Small intestine (tissue), 7 donors: Measurements from ENCODE around the gene C1QTNF9. TPM values are rescaled to one million over a fixed set of nuclear protein-coding genes. Genes with fewer than 3 reads are reported as not detected.

Experiments
- DNase-seq, 2 donors: peaks; one replicate each; pipeline versions ENCODE4 v3.0.0 to v3.0.0-alpha.2; 2013
- FAIRE-seq: peaks from 2 replicates; lab custom pipeline; 2012; peaks lifted over from hg19 to GRCh38; lab: Jason Lieb, UNC
- H3K27ac ChIP-seq, 3 donors: one replicate each; pipeline ENCODE4 v1.5.1; 2013; ENCODE audit warnings: low read length in 2 of 3, mild to moderate bottlenecking in 2 of 3, control low read depth in 1 of 3, inconsistent platforms in 1 of 3, low read depth in 1 of 3, moderate library complexity in 1 of 3
- H3K27me3 ChIP-seq, 3 donors: one replicate each; pipeline ENCODE4 v1.6.1; 2013; ENCODE audit warnings: low read length in 3 of 3, inconsistent platforms in 1 of 3; ENCODE audit not compliant: control insufficient read depth in 3 of 3, insufficient read depth in 3 of 3
- H3K36me3 ChIP-seq, 3 donors: one replicate each; pipeline ENCODE4 v1.6.1; 2013; ENCODE audit warnings: low read length in 3 of 3, inconsistent platforms in 1 of 3, low read depth in 1 of 3, mild to moderate bottlenecking in 1 of 3, moderate library complexity in 1 of 3; ENCODE audit not compliant: control insufficient read depth in 3 of 3, insufficient read depth in 2 of 3
- H3K4me1 ChIP-seq, 3 donors: one replicate each; pipeline ENCODE4 v1.6.1; 2013; ENCODE audit warnings: low read length in 2 of 3, inconsistent platforms in 1 of 3, low read depth in 1 of 3, mild to moderate bottlenecking in 1 of 3, moderate library complexity in 1 of 3; ENCODE audit not compliant: control insufficient read depth in 3 of 3, insufficient read depth in 2 of 3
- H3K4me3 ChIP-seq, 3 donors: one replicate each; pipeline ENCODE4 v1.5.1; 2013; ENCODE audit warnings: low read length in 3 of 3, control low read depth in 1 of 3, inconsistent platforms in 1 of 3, low read depth in 1 of 3, mild to moderate bottlenecking in 1 of 3, moderate library complexity in 1 of 3
- H3K9me3 ChIP-seq, 2 donors: one replicate each; pipeline ENCODE4 v1.6.1; 2013; ENCODE audit warnings: low read depth in 1 of 2, low read length in 1 of 2; ENCODE audit not compliant: control insufficient read depth in 2 of 2, insufficient read depth in 1 of 2
- WGBS, 3 donors: extraction: QIAGEN DNeasy Blood & Tissue Kit; methylation state at CpG; one replicate each; pipeline ENCODE4 v1.1.7; 2013; 5-methylcytosine and 5-hydroxymethylcytosine counted together
- polyA plus RNA-seq, 4 donors: library from polyadenylated mRNA; stranded (reverse) in 3 of 4; unstranded in 1 of 4; fragments of 200-250 nt in 3 of 4; fragments of 120-200 nt in 1 of 4; gene quantifications; one replicate each; pipeline versions ENCODE4 v1.2.1 to v1.2.3, GENCODE V29; 2013
- donor health status: healthy with polysubstance abuse.
- donor health status: control.
- donor health status: control.
- donor health status: Bipolar disorder and iron deficiency.
- donor health status: healthy.

Gene C1QTNF9
- polyA plus RNA-seq, 4 donors: 0.15 to 0.22 TPM; not detected in 2

DNA sequence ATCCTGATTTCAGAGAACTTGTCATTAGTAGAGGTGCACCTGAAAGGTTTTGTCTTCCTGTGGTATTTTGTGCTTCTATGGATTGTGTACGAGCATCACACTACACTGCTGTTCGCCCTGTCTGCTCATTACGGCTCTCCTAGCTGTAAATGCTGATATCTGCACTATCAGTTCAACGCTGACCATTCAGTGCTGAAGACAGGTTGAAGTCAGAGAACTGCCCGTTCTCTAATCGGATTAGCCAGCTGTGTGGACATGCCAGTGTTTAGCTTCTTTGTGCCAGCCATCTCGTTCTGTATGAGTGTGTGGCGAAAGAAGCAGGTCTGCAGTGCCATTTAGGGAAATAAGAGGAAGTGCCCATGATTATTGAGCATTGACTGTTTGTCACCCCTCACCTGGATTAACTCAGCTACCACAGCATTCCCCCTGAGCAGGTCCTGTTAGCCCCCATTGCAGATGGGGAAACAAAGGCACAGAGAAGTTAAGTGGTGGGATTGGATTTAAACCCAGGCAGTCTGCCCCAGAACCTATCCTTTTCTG, 21.6 kb upstream of the C1QTNF9 start:
- Histone ChIP-seq H3K4me3 (no peak overlapping the region), H3K27me3 (no peaks in the 10 kb centered on the region), H3K4me1 (no peaks in the 10 kb centered on the region), H3K36me3 (peaks cover 17 to 63% (median 49%) of the 10 kb centered on the region in 3 donors), H3K27ac (no peak overlapping the region), H3K9me3 (no peaks in the 10 kb centered on the region)
- WGBS, 3 donors: 90 to 91% (median 91%) methylated on average over 8 of the region's 8 CpGs
- FAIRE-seq (no peak), DNase-seq (no peak)

DNA sequence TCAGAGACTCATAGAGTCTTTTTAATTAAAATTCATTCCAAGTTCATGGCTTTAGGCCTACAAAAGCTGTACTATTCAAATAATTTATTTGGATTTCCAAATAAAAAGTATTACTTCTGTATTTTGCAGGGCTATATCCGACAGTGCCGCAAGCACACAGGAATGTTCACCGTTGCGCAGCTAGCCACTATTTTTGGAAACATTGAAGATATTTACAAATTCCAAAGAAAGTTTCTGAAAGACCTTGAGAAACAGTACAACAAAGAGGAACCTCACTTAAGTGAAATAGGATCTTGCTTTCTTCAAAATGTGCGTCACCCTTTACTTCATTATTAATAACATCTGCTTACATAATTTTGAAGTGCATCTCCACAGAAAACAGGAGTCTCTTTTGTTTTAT, 20.5 kb upstream of the C1QTNF9 start:
- Histone ChIP-seq H3K27me3 (no peaks in the 10 kb centered on the region), H3K4me1 (no peaks in the 10 kb centered on the region), H3K27ac (no peak overlapping the region), H3K36me3 (peaks cover 17 to 66% (median 55%) of the 10 kb centered on the region in 3 donors), H3K9me3 (no peaks in the 10 kb centered on the region), H3K4me3 (no peak overlapping the region)
- 89 to 96% (median 90%) methylated on average over 5 of the region's 5 CpGs for WGBS, 3 donors
- DNase-seq: no peak
- no peak for FAIRE-seq

DNA sequence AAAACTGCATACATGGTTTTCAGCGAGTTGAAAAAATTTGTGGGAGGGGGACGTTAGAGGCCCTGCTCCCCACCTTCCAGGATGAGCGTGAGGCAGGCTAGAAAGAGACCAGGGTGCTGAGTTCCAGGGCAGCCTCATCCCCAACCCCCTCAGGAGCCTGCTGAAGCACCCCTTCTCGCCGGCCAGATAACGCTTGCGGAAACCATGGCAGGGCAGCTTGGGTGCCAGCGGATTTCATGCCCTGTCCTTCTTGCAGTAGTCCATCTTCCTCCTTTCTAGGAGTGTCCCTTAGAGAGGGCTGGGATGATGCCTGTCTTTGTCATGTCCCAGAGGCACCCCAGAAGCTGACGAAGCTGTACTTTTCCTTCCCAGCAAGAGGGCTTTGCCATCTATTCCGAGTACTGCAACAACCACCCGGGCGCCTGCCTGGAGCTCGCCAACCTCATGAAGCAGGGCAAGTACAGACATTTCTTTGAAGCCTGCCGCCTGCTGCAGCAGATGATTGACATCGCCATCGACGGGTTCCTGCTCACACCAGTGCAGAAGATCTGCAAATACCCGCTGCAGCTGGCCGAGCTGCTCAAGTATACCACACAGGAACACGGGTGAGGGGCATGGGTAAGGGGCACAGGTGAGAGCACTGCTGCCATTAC, 19.0 kb upstream of the C1QTNF9 start:
- Histone ChIP-seq H3K4me1 (no peaks in the 10 kb centered on the region), H3K4me3 (no peak overlapping the region), H3K36me3 (peaks cover 17 to 66% (median 43%) of the 10 kb centered on the region in 3 donors), H3K27me3 (no peaks in the 10 kb centered on the region), H3K9me3 (no peaks in the 10 kb centered on the region), H3K27ac (no peak overlapping the region)
- 94 to 97% (median 96%) methylated on average over 20 of the region's 20 CpGs for WGBS, 3 donors
- FAIRE-seq: no peak
- DNase-seq: no peak

DNA sequence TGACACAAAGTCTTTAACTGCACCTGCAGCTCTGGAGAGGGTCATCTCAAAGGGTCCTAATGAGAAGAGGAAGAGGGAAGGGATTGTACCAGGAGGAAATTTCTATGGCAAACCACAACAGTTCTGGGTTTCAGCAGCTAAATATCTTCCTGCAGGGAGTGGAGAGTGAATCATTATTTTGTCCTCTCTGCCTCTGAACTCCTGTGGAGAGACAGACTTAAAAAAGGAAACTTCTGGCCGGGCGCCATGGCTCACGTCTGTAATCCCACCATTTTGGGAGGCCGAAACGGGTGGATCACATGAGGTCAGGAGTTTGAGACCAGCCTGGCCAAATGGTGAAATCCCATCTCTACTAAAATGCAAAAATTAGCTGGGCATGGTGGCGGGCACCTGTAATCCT, 16.9 kb upstream of the C1QTNF9 start:
- Histone ChIP-seq H3K27ac (no peak overlapping the region), H3K4me1 (no peaks in the 10 kb centered on the region), H3K27me3 (no peaks in the 10 kb centered on the region), H3K9me3 (no peaks in the 10 kb centered on the region), H3K4me3 (no peak overlapping the region), H3K36me3 (peaks cover 19 to 63% (median 38%) of the 10 kb centered on the region in 3 donors)
- FAIRE-seq (no peak), DNase-seq (no peak)
- WGBS, 3 donors: 92 to 96% (median 94%) methylated on average over 6 of the region's 6 CpGs

DNA sequence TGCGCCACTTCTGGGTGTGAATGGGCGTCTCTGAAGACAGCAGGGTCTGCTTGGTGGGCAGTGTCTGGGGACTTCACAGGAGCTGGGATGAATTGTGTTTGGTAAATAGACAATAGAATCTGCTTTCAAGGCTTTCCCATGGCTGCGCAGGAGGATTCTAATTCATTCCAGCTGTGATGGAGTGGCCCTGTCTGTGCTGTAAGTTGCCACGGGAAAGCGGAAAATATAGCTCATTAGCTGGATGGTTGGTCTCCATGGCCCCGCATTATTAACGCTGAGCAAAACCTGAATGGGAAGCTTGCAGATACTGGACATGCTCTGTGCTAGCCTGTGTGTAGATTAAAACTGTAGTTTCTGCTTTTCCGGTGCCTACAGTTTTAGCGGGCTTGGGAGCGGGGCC, 15.6 kb upstream of the C1QTNF9 start:
- H3K36me3 ChIP-seq: peaks cover 21 to 68% (median 37%) of the 10 kb centered on the region in 3 donors

DNA sequence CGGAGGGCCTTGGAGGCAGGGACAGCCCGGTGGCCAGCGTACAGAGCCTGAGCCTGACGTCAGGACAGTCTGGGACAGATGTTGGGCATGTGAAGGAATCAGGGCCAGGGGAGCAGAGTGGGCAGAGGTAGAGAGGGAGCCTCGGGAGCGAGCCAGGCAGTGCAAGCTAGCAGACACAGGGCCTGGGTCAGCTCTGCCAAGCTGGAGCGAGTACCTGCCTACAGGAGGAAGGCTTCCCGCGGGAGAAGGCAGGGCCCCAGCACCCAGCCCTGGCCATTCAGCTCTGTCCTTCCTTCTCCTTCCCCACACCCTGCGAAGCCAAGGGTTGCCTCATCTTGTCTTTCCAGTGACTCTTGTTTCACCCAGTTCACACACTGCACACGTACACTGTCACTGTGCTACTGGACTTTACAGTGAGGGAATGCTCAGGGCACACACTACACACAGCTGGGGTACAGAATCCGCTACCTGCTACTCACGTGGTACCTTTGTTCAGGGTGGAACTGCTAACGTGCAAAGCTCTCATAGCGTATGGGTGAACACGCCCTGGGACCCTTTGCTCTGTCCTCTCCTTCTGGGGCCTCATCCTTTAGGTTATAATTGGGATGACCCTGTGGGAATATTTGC, 9.8 kb upstream of the C1QTNF9 start:
- Histone ChIP-seq H3K27ac (no peak overlapping the region), H3K9me3 (no peaks in the 10 kb centered on the region), H3K4me3 (no peak overlapping the region), H3K36me3 (peaks cover 28 to 76% (median 31%) of the 10 kb centered on the region in 3 donors), H3K27me3 (no peaks in the 10 kb centered on the region), H3K4me1 (no peaks in the 10 kb centered on the region)
- FAIRE-seq: no peak
- 92 to 95% (median 94%) methylated on average over 16 of the region's 16 CpGs for whole genome bisulfite sequencing, 3 donors
- no peak for DNase-seq

More for the DNA sequence above, 15.6 kb upstream of the C1QTNF9 start:
- Histone ChIP-seq H3K27me3 (no peaks in the 10 kb centered on the region), H3K9me3 (no peaks in the 10 kb centered on the region), H3K27ac (no peak overlapping the region), H3K4me3 (no peak overlapping the region), H3K4me1 (no peaks in the 10 kb centered on the region)
- FAIRE-seq: no peak
- WGBS, 3 donors: 94 to 97% (median 97%) methylated on average over 10 of the region's 10 CpGs
- DNase-seq: no peak

DNA sequence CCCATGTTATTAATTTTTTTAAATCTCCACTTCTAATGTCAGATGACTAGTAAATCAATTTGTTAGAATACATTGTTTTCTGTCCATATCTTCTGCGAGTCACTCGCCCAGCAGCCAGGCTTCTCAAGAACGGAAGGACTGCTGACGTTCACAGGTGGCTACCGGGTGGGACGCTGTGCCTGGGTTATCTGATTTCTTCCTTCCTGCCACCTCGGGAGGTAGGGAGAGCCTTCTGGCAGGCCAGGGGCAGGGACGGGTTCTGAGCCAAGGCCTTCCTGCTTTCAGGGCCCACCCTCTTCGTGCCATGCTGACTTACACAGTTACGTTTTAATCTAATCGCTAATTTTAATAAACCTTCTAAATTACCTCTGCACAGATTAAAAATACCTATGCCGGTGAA, 7.9 kb upstream of the C1QTNF9 start:
- WGBS, 3 donors: 77 to 81% (median 78%) methylated on average over 12 of the region's 12 CpGs
- H3K36me3 ChIP-seq: peaks cover 23 to 65% (median 26%) of the 10 kb centered on the region in 3 donors
- H3K9me3 ChIP-seq: no peaks in the 10 kb centered on the region
- DNase-seq: no peak
- H3K4me1 ChIP-seq: peaks cover 0 to 2% (median 0%) of the 10 kb centered on the region in 3 donors
- H3K27me3 ChIP-seq: no peaks in the 10 kb centered on the region
- H3K27ac ChIP-seq: no peak overlapping the region
- no peak for FAIRE-seq
- H3K4me3 ChIP-seq: no peak overlapping the region

DNA sequence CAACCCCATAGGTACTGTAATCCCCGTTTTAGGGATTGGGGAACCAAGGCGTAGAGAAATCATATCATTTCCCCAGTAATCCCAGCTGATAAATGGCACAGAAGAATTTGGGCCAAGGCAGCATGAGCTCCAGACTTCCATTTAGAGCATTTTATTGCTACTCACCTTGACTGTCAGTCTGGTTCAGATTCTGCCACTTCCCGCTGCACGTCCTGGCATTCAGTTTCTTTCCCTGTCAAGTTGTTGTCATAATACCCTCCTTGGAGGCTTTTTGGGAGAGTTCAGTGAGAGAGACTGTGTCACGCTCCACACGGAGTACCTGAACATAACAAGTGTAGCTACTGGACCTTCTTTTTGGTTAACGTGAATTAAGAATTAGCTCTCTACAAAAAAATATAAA, 7.5 kb upstream of the C1QTNF9 start:
- WGBS, 3 donors: 85 to 88% (median 86%) methylated on average over 7 of the region's 7 CpGs
- no peak for DNase-seq

More for the DNA sequence above, 7.5 kb upstream of the C1QTNF9 start:
- no peak overlapping the region for H3K27ac ChIP-seq
- peaks cover 20 to 60% (median 26%) of the 10 kb centered on the region in 3 donors for H3K36me3 ChIP-seq
- no peak for FAIRE-seq
- no peak overlapping the region for H3K4me3 ChIP-seq
- H3K27me3 ChIP-seq: no peaks in the 10 kb centered on the region
- peaks cover 0 to 2% (median 0%) of the 10 kb centered on the region in 3 donors for H3K4me1 ChIP-seq
- no peaks in the 10 kb centered on the region for H3K9me3 ChIP-seq
